PC-3 (cell line): ENCODE data around the gene CACNA1D. TPM values are rescaled to one million over a fixed set of nuclear protein-coding genes. Genes with fewer than 3 reads are reported as not detected.

Experiments used
- ATAC-seq: fragments of 200-7000 bp; cut with Tn5 transposase; 2 replicates; pipeline ENCODE4 v1.9.1; 2020; ENCODE audit warnings: mild to moderate bottlenecking, moderate library complexity
- BruUV-seq: library from RNA; stranded (reverse); fragments of 400-500 nt; replicated peaks from 2 replicates; lab custom pipeline; 2021; lab: Mats Ljungman, UMichigan
- CTCF ChIA-PET: fragments of 300-600 bp; sonication (Branson Sonifier 250); formaldehyde crosslinking; loops from one replicate; lab custom pipeline; 2022; ENCODE audit warnings: antibody characterized with exemption; lab: Charles Lee
- POLR2A ChIA-PET: fragments of 300-600 bp; sonication (Branson Sonifier 250); formaldehyde crosslinking; loops from one replicate; lab custom pipeline; 2022; ENCODE audit warnings: antibody characterized with exemption; ENCODE audit not compliant: unreplicated experiment; lab: Charles Lee
- DNase-seq: peaks from one replicate; pipeline ENCODE4 v3.0.0-alpha.2; 2015
- H2AFZ ChIP-seq: fragments of 300-600 bp; sonication (generic); 2 replicates; pipeline ENCODE4 v1.6.0; 2016; ENCODE audit warnings: antibody characterized with exemption, low read length
- H3F3A ChIP-seq: fragments of 300-600 bp; sonication (generic); one replicate; pipeline ENCODE4 v1.6.0; 2017; ENCODE audit warnings: antibody characterized with exemption, low read length, control low read depth, mild to moderate bottlenecking; ENCODE audit not compliant: unreplicated experiment
- H3K27ac ChIP-seq: fragments of 300-600 bp; sonication (generic); 2 replicates; pipeline ENCODE4 v1.5.1; 2016; ENCODE audit warnings: mild to moderate bottlenecking, low read length
- H3K27me3 ChIP-seq: fragments of 300-600 bp; sonication (generic); 2 replicates; pipeline ENCODE4 v1.6.1; 2016; ENCODE audit warnings: low read length, mixed read lengths
- H3K36me3 ChIP-seq: fragments of 300-600 bp; sonication (generic); 2 replicates; pipeline ENCODE4 v1.6.1; 2016; ENCODE audit warnings: low read depth, mixed run types, low read length, mixed read lengths
- H3K4me1 ChIP-seq: fragments of 300-600 bp; sonication (generic); 2 replicates; pipeline ENCODE4 v1.5.1; 2016; ENCODE audit warnings: low read length; ENCODE audit not compliant: insufficient read depth
- H3K4me2 ChIP-seq: fragments of 300-600 bp; sonication (generic); 2 replicates; pipeline ENCODE4 v1.6.0; 2016; ENCODE audit warnings: low read length
- H3K4me3 ChIP-seq: fragments of 300-600 bp; sonication (generic); 2 replicates; pipeline ENCODE4 v1.5.1; 2016; ENCODE audit warnings: mild to moderate bottlenecking, low read length, mixed read lengths
- H3K79me2 ChIP-seq: fragments of 300-600 bp; sonication (generic); 2 replicates; pipeline ENCODE4 v1.6.1; 2017; ENCODE audit warnings: low read length, mixed read lengths
- H3K9ac ChIP-seq: fragments of 300-600 bp; sonication (generic); 2 replicates; pipeline ENCODE4 v1.6.0; 2016; ENCODE audit warnings: mild to moderate bottlenecking, low read length
- H3K9me2 ChIP-seq: fragments of 300-600 bp; sonication (generic); replicated peaks from 2 replicates; pipeline ENCODE4 v1.6.1; 2016; ENCODE audit warnings: mixed run types, low read length, mixed read lengths
- H3K9me3 ChIP-seq: fragments of 300-600 bp; sonication (generic); 2 replicates; pipeline ENCODE4 v1.6.1; 2016; ENCODE audit warnings: low read length, mixed read lengths
- H4K20me1 ChIP-seq: fragments of 300-600 bp; sonication (generic); 2 replicates; pipeline ENCODE4 v1.6.1; 2016; ENCODE audit warnings: low read length, mixed read lengths
- CTCF ChIP-seq: fragments of 300-600 bp; sonication (generic); conservative IDR thresholded peaks from 2 replicates; pipeline ENCODE4 v1.5.1; 2017; ENCODE audit warnings: antibody characterized with exemption, low read depth, mild to moderate bottlenecking, low read length
- EZH2 ChIP-seq: fragments of 300-600 bp; sonication (generic); IDR thresholded peaks from one replicate; pipeline ENCODE4 v1.6.1; 2017; ENCODE audit warnings: antibody characterized with exemption, mild to moderate bottlenecking, low read length; ENCODE audit not compliant: unreplicated experiment
- EZH2phosphoT487 ChIP-seq: fragments of 300-600 bp; sonication (generic); IDR thresholded peaks from 2 replicates; pipeline ENCODE4 v1.6.1; 2018; ENCODE audit warnings: mild to moderate bottlenecking, antibody characterized with exemption, low read length, borderline replicate concordance
- intact Hi-C: fragments of 100-400 bp; cut with micrococcal nuclease; formaldehyde crosslinking; loops from 2 replicates; pipeline ENCODE4 v1.9.0; 2023
- total RNA-seq: library from RNA; depleted of rRNA; stranded (reverse); fragments of >200 nt; gene quantifications from 2 replicates; pipeline ENCODE4 v1.2.3, GENCODE V29; 2014

The CACNA1D gene
- total RNA-seq, 1 experiment from 2014 or later, result not detected

DNA sequence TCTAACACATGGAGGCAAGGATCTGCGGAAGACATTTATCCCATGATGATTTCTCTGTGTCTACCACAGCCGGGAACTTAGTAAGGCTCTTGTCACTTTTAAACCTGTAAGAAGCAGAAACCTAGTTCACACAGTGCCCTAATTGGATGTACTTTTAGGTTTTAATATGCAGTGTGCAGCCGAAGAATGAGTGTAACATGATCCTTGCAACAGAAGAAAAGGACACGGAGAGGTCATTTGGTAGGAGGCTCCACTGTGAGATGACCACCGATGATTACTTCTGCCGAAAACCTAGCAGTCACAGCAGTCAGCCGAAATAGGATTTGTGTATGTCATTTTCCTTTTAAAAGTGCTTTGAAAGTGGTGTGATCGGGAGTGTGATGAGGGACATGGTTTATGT is 6.8 kb downstream of the CACNA1D start:
- Histone ChIP-seq H4K20me1 (no peaks in the 10 kb centered on the region), H3K27ac (no peak overlapping the region), H2AFZ (no peak overlapping the region), H3K36me3 (no peaks in the 10 kb centered on the region), H3K4me1 (no peaks in the 10 kb centered on the region), H3K79me2 (no peaks in the 10 kb centered on the region), H3K9me3 (no peaks in the 10 kb centered on the region), H3K9me2 (no peaks in the 10 kb centered on the region), H3F3A (no peaks in the 10 kb centered on the region), H3K27me3 (peaks cover 96% of the 10 kb centered on the region), H3K4me3 (no peak overlapping the region), H3K4me2 (no peak overlapping the region), H3K9ac (no peak overlapping the region)
- TF ChIP-seq EZH2phosphoT487 (no peak), CTCF (no peak), EZH2 (no peak)
- DNase-seq, result no peak
- CTCF ChIA-PET, result no interaction called here
- intact Hi-C loops, result no loop called here
- ATAC-seq, result no peak
- BruUV-seq, result no TSS peak
- POLR2A ChIA-PET, result no interaction called here

- Histone ChIP-seq H3K27me3 (peaks cover 91% of the 10 kb centered on the region), H4K20me1 (no peaks in the 10 kb centered on the region), H3K79me2 (no peaks in the 10 kb centered on the region), H3F3A (no peaks in the 10 kb centered on the region), H3K4me3 (no peak overlapping the region), H3K9ac (no peak overlapping the region), H3K36me3 (no peaks in the 10 kb centered on the region), H2AFZ (no peak overlapping the region), H3K9me3 (no peaks in the 10 kb centered on the region), H3K4me1 (no peaks in the 10 kb centered on the region), H3K9me2 (no peaks in the 10 kb centered on the region), H3K4me2 (no peak overlapping the region), H3K27ac (no peak overlapping the region)
- no peak for ATAC-seq
- CTCF ChIA-PET, result no interaction called here
- no peak for TF ChIP-seq EZH2
- no peak for TF ChIP-seq CTCF
- no peak for TF ChIP-seq EZH2phosphoT487
- no TSS peak for BruUV-seq
- POLR2A ChIA-PET, result no interaction called here
- DNase-seq, result no peak
- intact Hi-C loops, result no loop called here
These were observed 8.3 kb downstream of the CACNA1D start for GRCh38 chr3:53502737-53503136.

DNA sequence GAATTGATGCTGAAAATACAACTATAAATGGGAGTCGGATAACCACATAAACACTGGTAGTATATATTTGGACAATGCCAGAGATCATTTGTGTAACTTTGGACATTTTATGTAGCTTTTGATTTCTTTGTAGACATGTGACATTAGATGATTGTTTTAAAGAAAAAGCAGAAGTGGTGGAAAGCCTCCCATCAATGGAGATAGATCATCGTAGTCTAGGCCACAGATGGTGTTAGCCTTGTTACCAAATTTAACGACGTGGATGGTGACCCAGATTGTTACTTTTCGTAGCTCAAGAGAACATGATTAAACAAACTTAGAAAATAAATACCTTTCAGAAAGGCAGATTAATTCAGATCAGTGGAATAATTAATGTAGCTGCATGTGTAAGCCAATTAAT is 8.8 kb downstream of the CACNA1D start:
- no peak overlapping the region for H2AFZ ChIP-seq
- no peaks in the 10 kb centered on the region for H3K9me3 ChIP-seq
- TF ChIP-seq CTCF (no peak), EZH2 (no peak), EZH2phosphoT487 (no peak)
- ChIA-PET CTCF (interaction anchor here (0.6 kb wide), 1 partner anchor 23 kb away, joined by 3 read pairs; no protein-coding TSS in a partner anchor), POLR2A (no interaction called here)
- BruUV-seq, result no TSS peak
- DNase-seq (no peak), ATAC-seq (no peak)
- intact Hi-C loops, result no loop called here
- no peaks in the 10 kb centered on the region for H3K4me1 ChIP-seq
- H3K79me2 ChIP-seq, result no peaks in the 10 kb centered on the region
- H3K27me3 ChIP-seq, result peaks cover 91% of the 10 kb centered on the region
- H3K4me3 ChIP-seq, result no peak overlapping the region
- H3F3A ChIP-seq, result no peaks in the 10 kb centered on the region
- no peaks in the 10 kb centered on the region for H3K9me2 ChIP-seq
- no peak overlapping the region for H3K4me2 ChIP-seq
- no peak overlapping the region for H3K9ac ChIP-seq
- no peaks in the 10 kb centered on the region for H4K20me1 ChIP-seq
- no peak overlapping the region for H3K27ac ChIP-seq
- H3K36me3 ChIP-seq, result no peaks in the 10 kb centered on the region
